Posterior vena cava (tissue), 2 donors: ENCODE measurements around the gene QRICH1. TPM values are rescaled to one million over a fixed set of nuclear protein-coding genes. Genes with fewer than 3 reads are reported as not detected.

Experiments
- DNase-seq: peaks from one replicate; pipeline ENCODE4 v3.0.0-alpha.2; 2020; ENCODE audit warnings: low spot score
- intact Hi-C, 2 donors: fragments of 100-400 bp; cut with DNase I; formaldehyde crosslinking; loops; one replicate each; pipeline versions ENCODE4 v1.14.1 to v1.14.2; 2022 to 2023
- long read RNA-seq, 2 donors: library from polyadenylated mRNA; unstranded; transcript quantifications; one replicate each; pipeline ENCODE4 v2.0.0, GENCODE V29; 2020 to 2021
- total RNA-seq, 2 donors: library from RNA; stranded (reverse); fragmentation: NEBNext Ultra II Directional; extraction: Animal tissue kit (Norgen Biotek cat#: 25700); gene quantifications; one replicate each; pipeline ENCODE4 v1.2.1, GENCODE V29; 2021
- donor health status: DM: yes; HTN: yes; CAD: no.
- donor health status: DM: yes; HTN: yes; CAD: no.

The QRICH1 gene, protein sequence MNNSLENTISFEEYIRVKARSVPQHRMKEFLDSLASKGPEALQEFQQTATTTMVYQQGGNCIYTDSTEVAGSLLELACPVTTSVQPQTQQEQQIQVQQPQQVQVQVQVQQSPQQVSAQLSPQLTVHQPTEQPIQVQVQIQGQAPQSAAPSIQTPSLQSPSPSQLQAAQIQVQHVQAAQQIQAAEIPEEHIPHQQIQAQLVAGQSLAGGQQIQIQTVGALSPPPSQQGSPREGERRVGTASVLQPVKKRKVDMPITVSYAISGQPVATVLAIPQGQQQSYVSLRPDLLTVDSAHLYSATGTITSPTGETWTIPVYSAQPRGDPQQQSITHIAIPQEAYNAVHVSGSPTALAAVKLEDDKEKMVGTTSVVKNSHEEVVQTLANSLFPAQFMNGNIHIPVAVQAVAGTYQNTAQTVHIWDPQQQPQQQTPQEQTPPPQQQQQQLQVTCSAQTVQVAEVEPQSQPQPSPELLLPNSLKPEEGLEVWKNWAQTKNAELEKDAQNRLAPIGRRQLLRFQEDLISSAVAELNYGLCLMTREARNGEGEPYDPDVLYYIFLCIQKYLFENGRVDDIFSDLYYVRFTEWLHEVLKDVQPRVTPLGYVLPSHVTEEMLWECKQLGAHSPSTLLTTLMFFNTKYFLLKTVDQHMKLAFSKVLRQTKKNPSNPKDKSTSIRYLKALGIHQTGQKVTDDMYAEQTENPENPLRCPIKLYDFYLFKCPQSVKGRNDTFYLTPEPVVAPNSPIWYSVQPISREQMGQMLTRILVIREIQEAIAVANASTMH
- 10 to 100 TPM; 73.4 to 93.2 TPM for total RNA-seq
- long read RNA-seq, donor 1, partial matches to known transcripts: 5 of 9 reads
- long read RNA-seq, donor 1, other reads (novel, unspliced or antisense): 1 of 9 reads
- long read RNA-seq, donor 2, transcript QRICH1-202 (10 exons, 3,549 nt): major isoform, 5 of 24 reads
- long read RNA-seq, donor 2, partial matches to known transcripts: 15 of 24 reads
- long read RNA-seq, donor 2, other reads (novel, unspliced or antisense): 3 of 24 reads

DNA sequence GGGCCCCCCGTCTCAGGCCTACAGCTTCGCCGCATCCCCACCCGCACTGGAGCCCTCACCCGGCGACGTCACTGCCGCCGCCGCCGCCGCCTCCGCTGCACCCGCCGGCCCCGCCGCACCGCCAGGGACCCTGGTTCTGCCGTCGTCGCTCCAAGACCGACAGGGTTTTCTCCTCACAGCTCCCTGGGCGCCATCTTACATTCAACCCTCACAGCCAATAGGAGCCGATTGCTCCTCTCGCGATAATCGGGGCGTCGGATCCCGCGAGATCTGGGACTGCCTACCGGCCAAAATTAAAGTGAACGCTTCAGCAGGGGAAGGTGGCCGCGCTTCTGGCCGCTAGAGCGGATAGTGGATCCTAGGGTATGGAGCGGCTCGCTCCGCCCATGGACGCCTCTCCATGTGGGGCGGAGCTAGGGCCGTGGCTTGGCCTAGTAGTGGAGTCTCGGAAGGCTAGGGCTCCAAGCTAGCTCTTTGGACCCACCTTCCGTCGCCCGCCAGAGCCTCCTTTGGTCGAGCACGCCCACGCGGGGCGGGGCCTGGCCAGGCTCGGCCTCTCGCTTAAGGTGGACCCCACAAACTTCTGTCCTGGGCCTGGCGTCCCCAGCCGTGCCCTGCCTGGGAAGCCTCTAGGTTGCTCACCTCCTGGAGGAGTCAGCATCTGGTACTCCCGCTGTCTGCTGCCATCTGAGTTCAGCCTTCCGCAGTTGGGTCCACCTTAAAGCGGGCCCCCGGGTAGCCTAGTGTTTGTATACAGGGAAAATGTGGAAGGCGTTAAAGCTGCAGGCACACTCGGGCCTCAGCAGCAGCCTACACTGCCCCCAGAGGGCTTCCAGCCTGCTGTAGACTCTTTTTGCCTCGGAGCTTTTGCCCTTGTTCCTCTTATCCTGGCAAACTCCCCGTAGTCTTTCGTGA lies at the start of gene QRICH1:
Gene QRICH1 (minus strand): TSS at position 219 of the 915 bp plus-strand sequence. CDS start 17,054 bp downstream, outside the sequence.
- peak; percentile 99 for DNase-seq
- intact Hi-C loops: loop anchor here (5.0 to 10.0 kb wide), 2 partner anchors 72 to 351 kb away; partner anchors contain the start of gene NDUFAF3 (in 1 of the 2)

DNA sequence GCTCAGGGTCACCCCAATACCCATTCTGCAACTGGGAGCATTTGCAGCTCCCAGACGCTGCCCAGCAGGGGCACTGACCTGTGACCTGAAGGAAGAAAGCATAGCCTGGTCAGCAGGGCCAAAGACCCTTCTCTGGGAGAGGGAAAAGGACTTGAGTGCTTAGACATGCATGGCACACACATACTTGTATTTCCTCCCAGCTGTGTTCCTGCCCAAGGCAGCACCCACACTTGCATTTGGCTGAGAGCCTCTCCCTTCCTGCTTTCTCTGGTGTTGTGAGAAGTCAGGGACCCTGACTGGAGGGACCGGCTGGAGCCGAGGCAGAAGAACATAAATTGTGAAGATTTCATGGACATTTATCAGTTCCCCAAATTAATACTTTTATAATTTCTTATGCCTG lies 46.2 kb upstream of the QRICH1 start:
- no peak for DNase-seq
- intact Hi-C loops: no loop called here

DNA sequence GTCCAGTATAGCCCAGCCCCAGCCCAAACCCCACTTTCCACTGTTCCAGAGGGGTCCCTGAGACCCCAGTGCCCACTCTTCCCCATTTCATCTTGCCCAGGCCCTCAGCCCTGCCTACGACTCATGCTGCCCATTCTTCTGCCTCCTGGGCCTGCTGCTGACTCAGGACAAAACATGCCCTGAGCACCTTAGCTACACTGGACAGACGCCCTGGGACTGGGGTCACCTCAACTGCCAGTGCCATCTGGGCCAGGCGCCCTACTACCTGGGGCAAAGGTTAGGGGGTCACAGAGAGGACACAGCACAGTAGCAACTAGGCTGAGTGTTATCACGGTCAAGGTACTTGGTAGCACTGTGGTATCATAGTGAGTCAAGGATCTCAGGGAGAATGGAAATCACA lies 41.6 kb upstream of the QRICH1 start:
- DNase-seq: no peak
- intact Hi-C loops: no loop called here

DNA sequence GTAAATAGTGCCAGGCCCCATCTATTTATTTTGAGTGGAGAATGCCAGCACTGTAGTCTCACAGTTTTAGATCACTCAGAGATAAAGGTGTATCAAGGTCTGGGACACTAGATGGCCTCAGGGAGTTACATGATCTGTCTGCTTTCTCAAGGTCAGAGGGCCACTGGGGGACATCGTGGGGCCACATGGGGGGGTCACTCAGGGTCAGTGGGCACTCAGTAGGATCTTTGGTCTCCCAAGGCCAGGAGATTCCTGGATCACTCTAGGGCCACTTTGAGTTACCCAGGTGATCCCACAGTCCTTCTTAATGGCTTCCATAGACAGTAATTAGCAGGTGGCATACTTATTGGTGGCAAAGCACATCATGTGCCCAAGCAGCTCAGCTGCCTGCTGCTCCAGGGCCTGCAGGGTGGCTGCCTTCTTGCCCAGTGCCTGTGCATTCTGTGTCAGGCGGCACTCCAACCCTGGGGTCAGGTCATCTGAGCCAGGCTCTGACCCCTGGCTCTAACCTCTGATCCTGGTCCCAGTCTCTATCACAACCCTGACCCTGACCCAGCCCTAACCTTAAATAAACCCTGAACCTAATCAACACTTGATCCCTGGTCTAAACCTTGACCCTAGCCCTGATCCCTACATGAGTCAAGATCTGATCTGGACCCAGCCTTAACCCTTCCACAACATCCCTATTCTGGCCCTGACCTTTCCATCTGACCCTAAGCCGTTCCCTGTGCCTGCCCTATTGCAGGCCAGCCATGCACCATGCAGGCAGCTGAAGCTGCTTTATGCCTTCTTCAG lies 40.8 kb upstream of the QRICH1 start:
- intact Hi-C loops: no loop called here

DNA sequence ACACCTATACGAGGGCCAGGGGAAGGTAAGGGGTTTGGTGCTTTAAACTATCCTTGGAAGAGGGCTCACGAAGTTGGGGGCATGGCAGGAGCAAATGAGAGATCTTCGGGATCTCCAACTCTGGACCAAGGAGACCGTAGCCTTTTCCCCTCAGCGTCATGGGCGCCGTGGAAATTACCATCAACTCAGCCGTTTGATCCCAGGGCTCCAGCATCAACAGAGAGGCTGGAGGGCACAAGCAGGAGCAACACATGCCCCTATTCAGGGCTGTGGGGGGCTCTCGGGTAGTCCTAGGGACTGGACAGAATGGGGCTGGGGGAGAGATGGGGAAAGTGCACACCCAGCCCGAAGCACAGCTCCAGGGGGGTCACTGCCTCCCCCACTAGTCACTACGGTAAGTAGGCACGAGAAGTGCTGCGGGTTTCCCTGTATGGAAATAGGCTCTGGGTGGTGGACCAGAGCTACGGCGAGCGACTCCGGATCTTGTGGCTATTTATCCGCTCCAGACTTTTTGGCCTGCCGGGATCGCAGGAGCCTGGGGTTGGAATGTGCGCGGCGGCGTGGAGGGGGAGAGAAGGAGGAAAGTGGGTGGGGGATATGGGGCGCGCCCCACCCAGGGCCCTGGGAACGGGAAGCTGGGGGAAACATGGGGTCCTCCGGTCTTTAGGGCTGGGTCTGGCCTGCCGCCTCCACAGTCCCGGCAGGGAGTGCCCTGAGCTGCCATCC lies 39.5 kb upstream of the QRICH1 start:
- peak; percentile 93 for DNase-seq
- intact Hi-C loops: no loop called here

More for the DNA sequence above, 40.8 kb upstream of the QRICH1 start:
- no peak for DNase-seq

DNA sequence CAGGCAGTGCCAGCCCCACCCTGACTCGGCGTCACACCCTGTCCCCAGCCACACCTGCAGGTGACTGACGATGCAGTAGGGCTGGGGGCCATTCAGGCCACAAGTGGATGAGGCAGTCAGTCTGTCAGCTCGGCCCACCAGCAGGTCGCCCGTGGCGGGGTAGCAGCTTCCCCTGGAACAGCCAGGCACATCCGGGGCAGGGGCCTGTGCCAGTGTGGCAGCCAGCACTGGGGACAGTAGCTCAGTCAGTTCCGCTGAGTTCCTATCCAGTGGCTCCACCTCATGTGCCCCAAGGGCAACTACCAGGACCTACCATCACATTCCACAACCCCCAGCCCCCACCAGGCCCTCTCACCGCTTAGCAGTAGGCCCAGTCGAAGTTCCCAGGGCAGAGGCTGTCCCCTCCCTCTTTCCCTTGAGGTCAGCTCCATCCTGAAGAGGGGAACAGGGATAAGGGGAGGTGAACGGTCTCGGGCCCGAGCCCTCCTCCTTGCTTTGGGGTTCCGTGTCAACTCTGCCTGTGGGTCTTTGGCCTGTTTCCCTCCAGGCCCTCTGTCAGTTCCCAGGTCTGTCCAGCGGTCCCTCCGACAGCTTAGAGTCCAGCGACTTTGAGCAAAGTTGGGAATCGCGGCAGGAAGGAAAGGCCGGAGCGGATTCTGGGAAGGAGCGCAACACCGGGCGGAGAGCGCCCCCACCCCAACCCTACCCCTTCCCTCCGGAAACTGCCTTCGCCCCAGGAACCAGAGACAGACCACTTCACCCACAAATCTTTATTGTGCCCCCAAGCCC lies 38.8 kb upstream of the QRICH1 start, which contains the start of gene LAMB2:
Gene LAMB2 (minus strand): TSS at position 614 of the 789 bp plus-strand sequence. CDS start 183 bp downstream, at position 431.
- intact Hi-C loops: no loop called here
- peak; percentile 88 for DNase-seq

DNA sequence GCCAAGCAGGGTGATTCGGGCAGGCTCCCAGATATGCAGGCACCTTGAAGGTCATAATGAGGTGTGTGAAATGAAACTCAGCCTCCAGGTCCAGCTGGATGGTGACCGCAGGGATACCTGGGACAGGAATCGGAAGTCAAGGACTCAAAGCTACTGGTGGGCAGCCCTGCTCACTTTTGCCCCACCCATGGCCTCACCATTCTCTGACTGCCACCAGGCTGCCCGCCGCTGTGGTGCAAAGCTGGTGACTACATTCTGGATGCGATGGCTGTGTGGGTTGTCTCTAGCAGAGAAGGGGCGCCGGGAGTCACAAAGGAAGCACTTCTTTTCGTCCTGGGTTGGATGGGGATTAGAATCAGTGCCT lies 38.2 kb upstream of the QRICH1 start:
- no peak for DNase-seq
- intact Hi-C loops: no loop called here

DNA sequence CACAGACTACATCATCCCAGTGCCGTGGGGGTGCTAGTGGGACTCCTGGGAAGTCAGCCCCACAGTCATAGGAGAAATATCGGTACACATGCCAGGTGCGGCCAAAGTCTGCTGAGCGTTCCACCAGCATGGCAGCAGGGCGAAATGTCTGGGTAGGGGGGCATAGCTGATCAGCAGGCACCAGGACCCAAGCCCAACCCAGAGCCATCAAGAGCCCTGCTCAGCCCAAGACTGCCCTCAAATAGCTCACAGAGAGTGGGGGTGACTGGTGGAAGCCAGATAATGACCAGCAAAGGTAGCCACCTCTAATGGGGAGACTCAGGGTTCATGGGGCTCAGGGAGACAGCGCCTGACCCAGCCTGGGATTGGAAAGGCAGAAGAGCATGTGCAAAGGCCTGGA lies 37.7 kb upstream of the QRICH1 start:
- intact Hi-C loops: no loop called here

DNA sequence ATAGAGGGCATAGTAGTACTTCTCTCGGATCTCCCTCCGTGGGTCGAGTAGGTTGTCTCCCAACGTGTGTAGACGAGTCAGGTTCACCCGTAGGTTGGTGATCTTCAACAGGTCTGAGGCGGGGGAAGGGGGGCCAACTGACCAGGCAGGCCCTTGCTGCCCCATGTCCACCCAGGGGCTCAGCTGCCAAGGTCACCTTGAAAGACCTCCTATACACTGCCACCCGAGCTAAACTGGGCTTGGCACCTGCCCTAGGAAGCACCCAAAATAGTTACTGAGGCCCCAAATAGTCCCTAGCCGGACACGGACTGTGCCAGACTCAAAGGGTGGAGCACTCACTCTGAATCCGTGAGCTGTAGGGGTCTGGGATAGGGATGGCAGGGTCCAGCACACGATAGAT lies 37.2 kb upstream of the QRICH1 start:
- no peak for DNase-seq
- intact Hi-C loops: no loop called here

More for the DNA sequence above, 37.7 kb upstream of the QRICH1 start:
- no peak for DNase-seq

DNA sequence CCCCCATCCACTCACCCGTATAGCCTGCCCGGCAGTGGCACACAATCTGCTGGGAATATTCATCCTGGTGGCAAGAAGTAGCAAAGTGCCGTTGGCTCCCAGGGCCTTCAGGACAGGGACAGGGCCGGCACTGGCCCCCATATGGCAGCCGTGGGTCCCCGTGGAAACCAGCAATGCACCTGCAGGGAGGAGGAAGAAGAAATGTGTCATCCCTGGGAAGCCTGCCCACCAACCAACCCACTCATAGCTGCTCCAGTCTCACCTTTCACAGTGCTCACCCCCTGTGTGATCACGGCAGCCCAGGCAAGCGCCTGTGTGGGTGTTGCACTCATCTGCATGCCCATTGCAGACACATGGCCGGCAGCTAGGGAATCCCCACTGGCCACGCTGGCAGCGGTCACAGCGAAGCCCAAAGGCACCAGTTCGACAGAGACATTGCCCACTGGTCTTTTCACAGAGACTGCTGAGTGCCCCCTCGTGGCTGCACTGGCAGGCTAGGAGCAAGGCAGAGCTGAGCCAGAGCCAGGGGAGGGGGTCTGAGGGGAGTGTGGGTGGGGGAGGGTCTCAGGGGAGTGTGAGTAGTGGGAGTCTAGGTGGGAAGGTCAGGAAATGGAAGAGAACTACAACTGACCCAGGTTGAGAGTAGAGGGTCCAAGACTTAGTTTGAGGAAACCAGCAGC lies 31.3 kb upstream of the QRICH1 start:
- no peak for DNase-seq
- intact Hi-C loops: no loop called here

DNA sequence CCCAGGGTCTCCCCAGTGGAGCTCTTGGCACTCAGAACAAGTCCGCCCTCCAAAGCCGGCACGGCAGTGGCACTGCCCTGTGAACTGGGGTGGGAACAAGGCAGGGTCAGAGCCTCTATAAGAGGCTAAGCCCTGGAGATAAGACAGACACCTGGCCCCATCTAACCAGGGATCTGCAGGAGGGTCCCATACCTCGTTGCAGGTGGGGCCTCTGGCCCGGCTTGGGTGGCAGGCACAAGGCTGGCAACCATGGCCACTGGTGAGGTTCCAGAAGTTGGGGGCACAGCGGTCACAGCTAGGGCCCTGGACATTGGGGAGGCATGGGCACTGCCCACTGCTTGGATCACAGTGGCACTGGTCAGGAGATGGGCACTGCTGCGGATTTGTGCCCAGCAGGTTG lies 30.3 kb upstream of the QRICH1 start:
- DNase-seq: no peak
- intact Hi-C loops: no loop called here

DNA sequence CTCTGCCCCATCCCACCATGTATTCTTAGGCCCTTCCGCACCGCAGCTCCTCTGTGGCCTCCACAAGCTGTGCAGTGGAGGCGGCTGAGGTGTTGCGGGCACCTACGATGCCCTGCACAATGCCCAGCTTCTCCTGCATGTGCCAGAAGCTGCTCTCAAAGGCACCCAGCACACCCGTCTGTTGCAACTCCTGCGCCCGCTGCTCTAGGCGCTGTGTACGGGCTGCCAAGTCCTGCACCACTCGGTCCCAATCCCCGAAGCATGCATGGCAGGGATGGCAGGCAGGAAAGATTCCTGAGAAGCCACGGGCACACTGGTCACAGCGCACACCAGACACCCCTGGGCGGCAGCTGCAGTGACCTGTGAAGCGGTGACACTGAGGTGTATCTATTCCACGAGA lies 29.8 kb upstream of the QRICH1 start:
- no peak for DNase-seq
- intact Hi-C loops: no loop called here

DNA sequence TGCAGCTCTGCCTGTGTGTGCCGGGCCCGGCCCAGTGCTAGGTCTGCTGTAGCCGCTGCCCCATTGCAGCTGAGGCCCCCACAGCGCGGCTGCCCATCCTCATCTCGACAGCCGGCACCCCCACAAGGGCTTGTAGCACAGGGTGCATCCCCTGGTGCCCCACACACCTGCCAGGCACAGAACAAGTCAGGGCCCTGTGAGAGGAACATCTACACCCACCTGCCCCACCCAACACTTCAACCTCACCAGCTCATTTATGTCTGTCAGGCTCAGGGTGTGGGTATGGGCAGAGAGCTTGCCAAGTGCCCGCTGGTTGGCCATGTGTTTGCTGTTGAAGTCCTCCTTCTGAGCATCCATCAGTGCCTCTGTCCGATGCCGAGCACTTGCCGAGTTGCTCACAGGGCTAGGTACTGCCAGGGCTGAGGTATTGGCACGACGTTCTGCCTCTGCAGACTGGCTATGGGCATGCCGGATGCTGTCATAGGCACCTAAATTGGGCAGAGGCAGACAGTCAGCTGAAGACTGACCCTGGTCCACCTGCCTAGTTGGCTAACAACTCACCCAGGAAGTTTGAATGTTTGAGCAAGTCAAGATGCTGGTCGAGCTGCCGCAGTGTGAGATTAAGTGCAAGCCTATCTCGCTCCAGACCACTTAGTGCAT lies 29.1 kb upstream of the QRICH1 start:
- no peak for DNase-seq
- intact Hi-C loops: no loop called here

DNA sequence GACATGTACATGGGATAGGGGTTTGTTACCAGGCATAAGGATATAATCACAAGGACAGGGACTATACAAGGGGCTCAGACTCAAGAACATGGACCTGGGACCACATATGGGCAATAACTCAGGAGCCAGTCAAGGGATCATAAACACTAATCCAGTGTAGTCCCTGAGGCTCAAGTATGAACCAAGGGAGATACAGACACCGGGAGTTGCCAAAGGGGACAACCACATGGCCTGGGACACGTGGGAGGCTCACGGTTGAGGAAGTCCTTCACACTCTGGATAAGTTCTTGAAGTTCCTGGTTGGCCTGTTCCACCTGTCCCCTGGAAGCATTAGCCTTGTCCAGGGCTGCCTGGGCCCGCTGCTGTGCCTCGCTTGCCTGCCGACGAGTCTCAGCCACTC lies 28.6 kb upstream of the QRICH1 start:
- intact Hi-C loops: no loop called here

DNA sequence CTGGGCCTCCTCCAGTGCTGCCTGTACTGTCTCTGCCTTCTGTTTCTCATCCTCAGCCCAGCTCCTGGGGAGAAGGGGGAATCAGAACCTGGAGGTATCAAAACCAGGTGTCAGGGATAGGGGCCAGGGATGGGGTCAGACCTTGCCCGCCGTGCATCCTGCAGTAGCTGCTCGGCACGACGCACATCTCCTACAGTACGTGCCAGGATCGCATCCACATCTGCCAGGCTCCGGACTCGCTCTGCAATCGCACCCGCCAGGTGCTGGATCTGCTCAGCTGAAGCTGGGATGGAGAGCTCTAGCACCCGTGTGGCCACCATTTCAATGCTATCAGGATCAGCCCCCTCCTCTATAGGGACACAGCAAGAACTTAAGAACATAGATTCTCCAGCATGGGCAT lies 28.2 kb upstream of the QRICH1 start:
- DNase-seq: no peak

More for the DNA sequence above, 28.6 kb upstream of the QRICH1 start:
- DNase-seq: no peak

More for the DNA sequence above, 28.2 kb upstream of the QRICH1 start:
- intact Hi-C loops: no loop called here
